HL-60 (cell line): ENCODE measurements around the gene DZIP1L.

Experiments used
- CTCF ChIP-seq: IDR thresholded peaks from one replicate; pipeline ENCODE4 v1.5.1; 2011; ENCODE audit warnings: low read length, control low read depth, inconsistent platforms; ENCODE audit not compliant: insufficient read depth
- POLR2AphosphoS5 ChIP-seq: IDR thresholded peaks from 2 replicates; pipeline ENCODE4 v1.6.1; 2012; ENCODE audit warnings: low read depth
- REST ChIP-seq: IDR thresholded peaks from 2 replicates; pipeline ENCODE4 v1.6.1; 2012; ENCODE audit warnings: low read depth; ENCODE audit not compliant: insufficient replicate concordance

- TF ChIP-seq CTCF (no peak), POLR2AphosphoS5 (no peak), REST (no peak)
Observed at GRCh38 chr3:138036572-138036971, 78.8 kb downstream of the DZIP1L start.
